ENCODE data around the gene IFNL3.
"Not testable (repeated sequence)": the region's sequence is repeated elsewhere in the genome, so short reads cannot be mapped to it uniquely, and the experiment has no call there.

The IFNL3 gene

DNA sequence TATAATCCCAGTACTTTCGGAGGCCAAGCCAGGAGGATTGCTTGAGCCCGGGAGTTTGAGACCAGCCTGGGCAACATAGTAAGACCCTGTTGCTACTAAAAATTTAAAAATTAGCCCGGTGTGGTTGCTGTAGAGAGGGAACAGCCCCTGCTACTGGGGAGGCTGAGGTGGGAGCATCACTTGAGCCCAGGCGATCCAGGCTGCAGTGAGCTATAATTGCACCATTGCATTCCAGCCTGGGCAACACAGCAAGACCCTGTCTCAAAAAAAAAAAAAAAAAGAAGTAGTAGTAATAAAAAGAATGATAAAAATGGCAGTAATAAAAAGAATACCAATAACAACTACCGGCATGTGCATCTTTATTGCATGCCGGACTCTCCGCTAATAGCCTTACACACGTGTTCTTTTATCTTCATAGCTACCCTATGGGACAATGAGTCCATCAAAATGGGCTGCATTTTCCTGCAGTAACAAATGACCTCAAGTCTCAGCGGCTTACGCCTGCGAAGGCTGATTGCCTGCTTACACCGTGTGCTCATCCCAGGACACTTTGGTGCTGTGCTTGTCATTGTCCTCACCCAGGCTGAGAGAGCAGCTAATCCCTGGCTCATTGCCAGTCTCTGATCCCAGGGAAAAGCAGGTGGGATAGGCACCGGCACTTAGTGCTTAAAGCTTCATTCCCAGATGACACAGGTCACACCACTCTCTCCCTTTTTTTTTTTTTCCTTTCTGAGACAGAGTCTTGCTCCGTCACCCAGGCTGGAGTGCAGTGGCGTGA is 26.4 kb downstream of the IFNL3 start:
- DNase-seq (ENCODE audit: low spot score) = no peak

GRCh38 chr19:39217094-39217493 is 27.7 kb downstream of the IFNL3 start:
- DNase-seq (ENCODE audit: low spot score) = no peak

GRCh38 chr19:39215323-39215722 is 29.5 kb downstream of the IFNL3 start:
- DNase-seq (ENCODE audit: low spot score) = not testable (repeated sequence)

DNA sequence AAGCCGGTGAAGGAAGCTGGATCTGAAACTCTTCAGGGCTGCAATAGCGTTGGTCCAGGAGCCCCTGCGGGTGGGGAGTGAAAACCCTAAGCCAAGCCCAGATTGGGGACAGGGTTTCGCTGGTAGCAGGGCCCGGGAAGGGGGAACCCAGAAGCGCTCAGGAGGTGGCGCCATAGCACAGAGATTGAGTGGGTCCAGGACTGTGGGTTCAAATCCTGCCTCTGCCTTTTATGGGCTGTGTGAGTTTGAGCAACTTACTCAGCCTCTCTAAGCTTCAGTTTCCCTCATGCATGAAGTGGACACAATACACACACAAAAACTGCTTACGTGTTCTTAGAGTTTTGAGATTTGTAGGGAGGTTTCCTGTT is 32.4 kb downstream of the IFNL3 start:
- peak; percentile 35 for DNase-seq (ENCODE audit: low spot score)

- DNase-seq (ENCODE audit: low spot score) = no peak
Observed at GRCh38 chr19:39211731-39212374, 33.0 kb downstream of the IFNL3 start.

GRCh38 chr19:39209196-39209595 is 35.6 kb downstream of the IFNL3 start:
- no peak for DNase-seq (ENCODE audit: low spot score)

DNA sequence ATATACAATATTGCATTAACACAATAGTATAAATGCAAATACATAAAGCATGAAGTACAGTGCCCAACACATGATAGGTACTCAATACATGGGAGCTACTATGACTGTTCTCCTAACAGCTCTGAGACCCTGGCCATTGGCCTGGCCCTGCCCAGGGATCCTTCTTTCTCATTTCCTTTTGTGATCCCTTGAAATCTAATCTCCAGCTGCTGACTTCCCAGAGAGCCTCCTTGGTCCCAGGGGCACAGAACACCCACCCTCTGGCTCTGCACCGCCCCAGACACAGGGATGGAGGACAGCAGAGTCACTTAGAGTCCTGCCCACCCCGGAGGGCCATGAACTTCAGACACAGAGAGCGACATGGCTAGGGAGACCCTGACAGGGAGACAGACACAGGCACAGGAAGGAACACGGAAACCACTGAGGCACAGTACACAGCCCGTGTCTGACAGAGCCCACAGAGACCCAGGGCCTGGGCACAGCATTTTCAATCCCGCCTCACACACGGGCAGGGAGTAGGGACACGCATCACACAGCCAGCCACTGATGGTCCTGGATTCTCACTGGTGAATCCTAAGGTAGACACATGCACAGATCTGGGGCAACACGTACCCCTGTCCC is 36.5 kb downstream of the IFNL3 start:
- DNase-seq (ENCODE audit: low spot score) = no peak

GRCh38 chr19:39207293-39207836 is 37.4 kb downstream of the IFNL3 start:
- no peak for DNase-seq (ENCODE audit: low spot score)

DNA sequence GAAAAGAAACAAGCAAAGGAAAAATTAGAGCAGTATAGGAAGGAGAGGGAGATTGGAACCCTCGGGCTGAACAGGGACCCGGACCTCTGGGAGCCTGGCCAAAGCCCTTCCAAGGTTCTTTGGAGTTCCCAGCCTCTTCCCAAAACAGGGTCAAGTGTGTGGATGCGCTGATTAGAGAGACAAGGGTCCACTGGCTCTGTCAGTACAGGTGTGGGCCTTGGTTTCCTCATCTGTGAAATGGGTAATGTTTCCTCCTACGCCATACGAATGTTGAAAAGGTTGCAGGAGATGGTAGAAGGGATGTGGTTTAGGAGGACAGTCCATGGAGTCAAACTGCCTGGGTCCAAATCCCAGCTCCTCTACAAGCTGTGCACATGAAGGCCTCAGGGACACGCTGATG is 38.7 kb downstream of the IFNL3 start:
- DNase-seq (ENCODE audit: low spot score) = no peak

DNA sequence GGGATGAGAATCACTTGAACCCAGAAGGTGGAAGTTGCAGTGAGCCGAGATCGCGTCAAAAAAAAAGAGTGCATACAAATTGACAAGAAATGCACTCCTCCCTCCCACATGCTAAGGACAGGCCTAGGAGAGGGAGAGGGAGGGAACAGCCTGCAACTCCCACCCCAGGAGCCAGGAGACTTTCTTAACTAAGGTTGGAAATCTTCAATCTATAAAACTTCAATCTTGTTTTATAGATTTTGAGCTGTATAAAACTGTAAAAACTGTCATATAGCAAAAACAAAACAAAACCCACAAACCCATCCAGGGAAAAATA is 39.4 kb downstream of the IFNL3 start:
- no peak for DNase-seq (ENCODE audit: low spot score)

- no peak for DNase-seq (ENCODE audit: low spot score)
Observed at GRCh38 chr19:39203372-39204341, 41.1 kb downstream of the IFNL3 start, which contains the start of gene SYCN. Gene SYCN, minus strand, starts transcription at chr19:39204263. Its CDS starts 9 bp downstream, at chr19:39204254.

DNA sequence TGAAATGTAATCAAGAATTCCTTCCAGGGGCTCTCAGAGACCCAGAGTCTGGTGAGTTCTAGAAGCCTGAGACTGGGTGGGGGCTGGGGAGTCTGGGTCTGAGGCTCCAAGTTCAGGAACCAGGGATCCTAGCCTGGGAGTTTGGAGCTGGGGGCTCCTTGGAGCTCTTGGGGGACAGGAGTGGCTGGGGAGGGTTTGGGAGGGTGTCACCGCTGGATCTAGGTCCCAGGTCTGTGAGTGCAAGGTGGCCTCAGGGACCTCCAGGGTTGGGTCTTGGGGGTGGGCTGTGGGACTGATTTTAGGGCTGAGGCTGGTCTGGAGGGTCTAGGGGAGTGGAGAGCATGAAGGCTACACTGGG is 41.8 kb downstream of the IFNL3 start:
- DNase-seq (ENCODE audit: low spot score) = no peak

- no peak for DNase-seq (ENCODE audit: low spot score)
Observed at GRCh38 chr19:39200803-39201115, 44.0 kb downstream of the IFNL3 start.

DNA sequence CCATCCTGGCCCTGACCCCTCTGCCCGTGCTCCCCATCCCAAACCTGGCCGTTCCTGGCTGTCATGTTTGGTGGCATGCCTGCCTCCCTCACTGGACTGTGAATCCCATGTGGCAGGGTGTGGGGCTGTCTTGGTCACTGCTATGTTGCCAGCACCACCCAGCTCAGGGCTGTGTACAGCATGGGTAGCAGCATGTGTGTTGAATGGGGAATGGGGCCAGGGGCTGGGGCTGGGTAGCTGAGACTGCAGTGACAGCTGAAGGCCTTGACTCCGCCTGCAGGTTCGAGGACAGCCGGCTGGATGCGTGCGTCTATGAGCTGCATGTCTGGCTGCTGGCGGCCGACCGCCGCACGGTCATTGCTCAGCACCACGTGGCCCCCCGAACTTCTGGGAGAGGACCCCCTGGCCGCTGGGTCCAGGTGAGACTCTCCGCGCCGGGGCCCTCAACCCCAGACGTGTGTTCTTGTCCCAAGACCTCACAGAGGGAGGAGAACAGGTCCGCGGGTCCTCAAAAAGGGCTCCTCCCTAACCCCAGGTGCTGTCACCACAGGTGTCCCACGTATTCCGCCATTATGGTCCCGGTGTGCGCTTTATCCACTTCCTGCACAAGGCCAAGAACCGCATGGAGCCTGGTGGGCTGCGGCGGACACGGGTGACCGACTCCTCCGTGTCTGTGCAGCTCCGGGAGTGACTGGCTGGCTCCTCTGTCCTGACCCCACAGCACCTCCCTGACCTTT is 44.6 kb downstream of the IFNL3 start:
- DNase-seq (ENCODE audit: low spot score) = no peak

GRCh38 chr19:39199025-39199424 is 45.8 kb downstream of the IFNL3 start:
- DNase-seq (ENCODE audit: low spot score) = no peak

- DNase-seq (ENCODE audit: low spot score) = no peak
Observed at GRCh38 chr19:39197808-39198207, 47.0 kb downstream of the IFNL3 start.

- DNase-seq (ENCODE audit: low spot score) = no peak
Observed at GRCh38 chr19:39196860-39197562, 47.8 kb downstream of the IFNL3 start, which contains the start of gene NCCRP1. Gene NCCRP1, plus strand, starts transcription at chr19:39196964. Its CDS starts 19 bp downstream, at chr19:39196983.

DNA sequence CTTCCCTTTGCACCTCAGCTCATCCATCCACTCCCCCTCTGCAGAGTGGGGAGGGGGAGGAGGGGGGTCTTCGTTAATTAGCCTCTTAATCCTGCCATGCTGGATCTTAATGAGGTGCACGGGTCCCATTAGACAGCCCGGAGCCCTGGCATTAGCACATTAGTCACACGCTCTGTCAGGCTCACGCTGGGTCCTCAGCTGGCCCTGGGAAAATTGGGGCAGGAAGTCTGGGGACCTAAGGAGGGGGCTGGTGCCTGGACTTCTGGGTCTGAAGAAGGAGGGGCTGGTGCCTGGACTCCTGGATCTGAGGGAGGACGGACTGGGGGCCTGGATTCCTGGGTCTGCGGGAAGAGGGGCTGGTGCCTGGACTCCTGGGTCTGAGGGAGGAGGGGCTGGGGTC is 48.5 kb downstream of the IFNL3 start:
- DNase-seq (ENCODE audit: low spot score) = no peak

- DNase-seq (ENCODE audit: low spot score) = no peak
Observed at GRCh38 chr19:39195755-39196154, 49.1 kb downstream of the IFNL3 start.

DNA sequence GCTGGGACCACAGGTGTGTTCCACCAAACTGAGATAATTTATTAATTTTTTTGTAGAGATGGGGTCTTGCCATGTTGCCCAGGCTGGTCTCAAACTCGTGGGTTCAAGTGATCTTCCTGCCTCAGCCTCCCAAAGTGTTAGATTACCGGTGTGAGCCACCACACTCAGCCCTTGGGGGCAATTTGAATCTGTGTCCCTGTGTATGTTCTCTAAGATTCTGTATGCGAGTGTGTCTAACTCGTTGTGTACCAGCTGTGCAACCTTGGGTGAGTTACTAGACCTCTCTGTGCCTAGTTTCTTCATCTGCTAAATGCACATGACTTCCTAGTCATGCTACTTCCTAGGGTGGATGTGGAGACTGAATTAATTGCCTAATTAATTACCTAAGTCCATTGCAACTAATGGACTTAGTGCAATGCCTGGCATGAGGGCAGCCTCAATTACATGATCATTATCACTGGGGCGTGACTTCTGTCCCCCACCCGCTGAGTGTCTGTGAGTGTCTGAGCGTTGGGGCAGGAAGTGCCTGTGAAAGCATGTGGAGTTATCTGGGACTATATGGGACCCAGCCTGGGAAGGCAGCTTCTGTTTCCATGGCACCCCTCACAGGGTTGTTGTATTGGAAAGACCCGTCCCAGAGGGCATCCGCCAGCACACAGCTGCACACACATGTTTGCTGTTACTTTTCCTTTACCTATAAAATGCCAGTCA is 49.8 kb downstream of the IFNL3 start:
- DNase-seq (ENCODE audit: low spot score) = no peak
